HG03558 (cell line): ENCODE measurements around the gene PIP5K1B.

Experiments
- ATAC-seq: cut with Tn5 transposase; IDR thresholded peaks from one replicate; pipeline ENCODE4 v1.9.1; 2021; ENCODE audit warnings: moderate number of reproducible peaks; ENCODE audit not compliant: unreplicated experiment; ENCODE audit errors: extremely low read depth

The PIP5K1B gene

GRCh38 chr9:68731857-68732256 is 26.8 kb downstream of the PIP5K1B start:
- no peak for ATAC-seq

- no peak for ATAC-seq
Measured at GRCh38 chr9:68732405-68733020, 27.5 kb downstream of the PIP5K1B start.

- ATAC-seq = no peak
Measured at GRCh38 chr9:68733021-68733405, 28.0 kb downstream of the PIP5K1B start.

GRCh38 chr9:68738358-68738757 is 33.3 kb downstream of the PIP5K1B start:
- ATAC-seq = no peak

- no peak for ATAC-seq
Measured at GRCh38 chr9:68739621-68740174, 34.7 kb downstream of the PIP5K1B start.

- ATAC-seq = no peak
Measured at GRCh38 chr9:68740561-68740960, 35.5 kb downstream of the PIP5K1B start.

- no peak for ATAC-seq
Measured at GRCh38 chr9:68741234-68741633, 36.2 kb downstream of the PIP5K1B start.

GRCh38 chr9:68741704-68742332 is 36.8 kb downstream of the PIP5K1B start:
- no peak for ATAC-seq

- no peak for ATAC-seq
Measured at GRCh38 chr9:68742333-68742730, 37.3 kb downstream of the PIP5K1B start.

GRCh38 chr9:68744426-68744825 is 39.4 kb downstream of the PIP5K1B start:
- ATAC-seq = no peak

GRCh38 chr9:68746525-68746924 is 41.5 kb downstream of the PIP5K1B start:
- ATAC-seq = no peak

GRCh38 chr9:68747043-68747533 is 42.0 kb downstream of the PIP5K1B start:
- no peak for ATAC-seq

GRCh38 chr9:68749135-68749534 is 44.1 kb downstream of the PIP5K1B start:
- no peak for ATAC-seq

- no peak for ATAC-seq
Measured at GRCh38 chr9:68749579-68750159, 44.6 kb downstream of the PIP5K1B start.

GRCh38 chr9:68750255-68750654 is 45.2 kb downstream of the PIP5K1B start:
- no peak for ATAC-seq

- ATAC-seq = no peak
Measured at GRCh38 chr9:68750786-68751185, 45.7 kb downstream of the PIP5K1B start.

- no peak for ATAC-seq
Measured at GRCh38 chr9:68751556-68751955, 46.5 kb downstream of the PIP5K1B start.

GRCh38 chr9:68755051-68755450 is 50.0 kb downstream of the PIP5K1B start:
- no peak for ATAC-seq

GRCh38 chr9:68755752-68756151 is 50.7 kb downstream of the PIP5K1B start:
- no peak for ATAC-seq

- no peak for ATAC-seq
Measured at GRCh38 chr9:68759981-68760673, 55.1 kb downstream of the PIP5K1B start.
